HepG2 (cell line): Measurements from ENCODE around the gene PLS1. TPM values are rescaled to one million over a fixed set of nuclear protein-coding genes. Genes with fewer than 3 reads are reported as not detected.
A peak's percentile ranks its signal among the peaks of the same experiment; 100 is the strongest.

Experiments
- CCDC6 ChIP-seq: sonication (generic); formaldehyde crosslinking; IDR thresholded peaks from 2 replicates; pipeline ENCODE4 v1.8.1; 2022; ENCODE audit warnings: mild to moderate bottlenecking, missing genetic modification reagents, moderate library complexity
- HOXA9 ChIP-seq: sonication (generic); formaldehyde crosslinking; IDR thresholded peaks from 2 replicates; pipeline ENCODE4 v1.8.1; 2022; ENCODE audit warnings: missing genetic modification reagents, mild to moderate bottlenecking, moderate library complexity, borderline replicate concordance
- ISL2 ChIP-seq: sonication (generic); formaldehyde crosslinking; IDR thresholded peaks from 2 replicates; pipeline ENCODE4 v1.5.0; 2020; ENCODE audit warnings: missing genetic modification reagents
- KDM4B ChIP-seq: sonication (generic); formaldehyde crosslinking; IDR thresholded peaks from 2 replicates; pipeline ENCODE4 v1.4.0; 2020; ENCODE audit warnings: missing genetic modification reagents
- KLF15 ChIP-seq: sonication (generic); formaldehyde crosslinking; IDR thresholded peaks from 2 replicates; pipeline ENCODE4 v1.8.1; 2023; ENCODE audit warnings: borderline replicate concordance, mild to moderate bottlenecking, inconsistent platforms, missing genetic modification reagents, mixed read lengths
- MED1 ChIP-seq: sonication (generic); formaldehyde crosslinking; IDR thresholded peaks from 2 replicates; pipeline ENCODE4 v1.4.0; 2020; ENCODE audit warnings: missing genetic modification reagents
- MED13 ChIP-seq: sonication (generic); formaldehyde crosslinking; IDR thresholded peaks from 2 replicates; pipeline ENCODE4 v1.5.0; 2020; ENCODE audit warnings: missing genetic modification reagents
- ONECUT2 ChIP-seq: sonication (generic); formaldehyde crosslinking; IDR thresholded peaks from 2 replicates; pipeline ENCODE4 v1.4.0; 2020; ENCODE audit warnings: missing genetic modification reagents
- RARA ChIP-seq: IDR thresholded peaks from 2 replicates; pipeline ENCODE4 v1.6.1; 2016; ENCODE audit warnings: missing genetic modification reagents, missing compliant biosample characterization
- TBX2 ChIP-seq: sonication (generic); formaldehyde crosslinking; IDR thresholded peaks from 2 replicates; pipeline ENCODE4 v1.5.0; 2020; ENCODE audit warnings: missing genetic modification reagents, mild to moderate bottlenecking, borderline replicate concordance
- YY1 ChIP-seq: IDR thresholded peaks from 2 replicates; pipeline ENCODE4 v1.6.1; 2011; ENCODE audit warnings: low read length, low read depth, moderate library complexity, mild to moderate bottlenecking; ENCODE audit not compliant: insufficient read depth, insufficient replicate concordance
- ZNF160 ChIP-seq: sonication (generic); formaldehyde crosslinking; IDR thresholded peaks from 2 replicates; pipeline ENCODE4 v1.8.0; 2022; ENCODE audit warnings: mild to moderate bottlenecking, inconsistent platforms, missing genetic modification reagents
- ZNF777 ChIP-seq: sonication (generic); formaldehyde crosslinking; IDR thresholded peaks from 2 replicates; pipeline ENCODE4 v1.4.0; 2020; ENCODE audit warnings: missing genetic modification reagents
- polyA plus RNA-seq, 8 experiments: library from polyadenylated mRNA; depleted of rRNA in 3 of 8; stranded (reverse) in 7 of 8; unstranded in 1 of 8; fragments of >200 nt; fragmentation: Illumina TruSeq in 4 of 8; extraction: Trizol in 4 of 8; gene quantifications; 2 replicates each; pipeline versions ENCODE4 v1.2.1 to v1.2.3, GENCODE V29; 2011 to 2016; ENCODE audit warnings: low read depth in 4 of 8, missing spikeins in 1 of 8, mixed read lengths in 1 of 8; ENCODE audit not compliant: insufficient read depth in 1 of 8
- total RNA-seq, 5 experiments: library from RNA; depleted of rRNA; stranded (reverse); fragments of >200 nt; fragmentation: Illumina TruSeq; extraction: Trizol; gene quantifications; 2 replicates each; pipeline ENCODE4 v1.2.3, GENCODE V29; 2016; ENCODE audit warnings: low read depth in 1 of 5
- TF ChIP-seq, protein P1 (sequence below): sonication (generic); formaldehyde crosslinking; IDR thresholded peaks from 2 replicates; pipeline ENCODE4 v1.4.0; 2020; ENCODE audit warnings: mild to moderate bottlenecking, missing genetic modification reagents
- TF ChIP-seq, protein P2 (sequence below): sonication (generic); formaldehyde crosslinking; IDR thresholded peaks from 2 replicates; pipeline ENCODE4 v1.5.0; 2020; ENCODE audit warnings: missing genetic modification reagents
- TF ChIP-seq, protein P3 (sequence below): sonication (generic); formaldehyde crosslinking; IDR thresholded peaks from 2 replicates; pipeline ENCODE4 v1.4.0; 2020; ENCODE audit warnings: missing genetic modification reagents
- TF ChIP-seq, protein P4 (sequence below): sonication (generic); formaldehyde crosslinking; IDR thresholded peaks from 2 replicates; pipeline ENCODE4 v1.8.1; 2023; ENCODE audit warnings: mild to moderate bottlenecking, moderate library complexity, missing genetic modification reagents
- TF ChIP-seq, protein P5 (sequence below): sonication (generic); formaldehyde crosslinking; IDR thresholded peaks from 2 replicates; pipeline ENCODE4 v1.8.1; 2023; ENCODE audit warnings: mild to moderate bottlenecking, missing genetic modification reagents
- TF ChIP-seq, protein P6 (sequence below), 2 experiments: IDR thresholded peaks; 2 replicates each; pipeline ENCODE4 v1.6.1; 2011 to 2012; ENCODE audit warnings: low read length in 2 of 2, borderline replicate concordance in 1 of 2, low read depth in 1 of 2, mild to moderate bottlenecking in 1 of 2, moderate library complexity in 1 of 2

Gene PLS1
- total and polyA plus RNA-seq, 2 of the 13 experiments (the other 11 are each of a cell fraction or from before 2014, with no cell fraction given) = 11.2 to 21.1 TPM

DNA sequence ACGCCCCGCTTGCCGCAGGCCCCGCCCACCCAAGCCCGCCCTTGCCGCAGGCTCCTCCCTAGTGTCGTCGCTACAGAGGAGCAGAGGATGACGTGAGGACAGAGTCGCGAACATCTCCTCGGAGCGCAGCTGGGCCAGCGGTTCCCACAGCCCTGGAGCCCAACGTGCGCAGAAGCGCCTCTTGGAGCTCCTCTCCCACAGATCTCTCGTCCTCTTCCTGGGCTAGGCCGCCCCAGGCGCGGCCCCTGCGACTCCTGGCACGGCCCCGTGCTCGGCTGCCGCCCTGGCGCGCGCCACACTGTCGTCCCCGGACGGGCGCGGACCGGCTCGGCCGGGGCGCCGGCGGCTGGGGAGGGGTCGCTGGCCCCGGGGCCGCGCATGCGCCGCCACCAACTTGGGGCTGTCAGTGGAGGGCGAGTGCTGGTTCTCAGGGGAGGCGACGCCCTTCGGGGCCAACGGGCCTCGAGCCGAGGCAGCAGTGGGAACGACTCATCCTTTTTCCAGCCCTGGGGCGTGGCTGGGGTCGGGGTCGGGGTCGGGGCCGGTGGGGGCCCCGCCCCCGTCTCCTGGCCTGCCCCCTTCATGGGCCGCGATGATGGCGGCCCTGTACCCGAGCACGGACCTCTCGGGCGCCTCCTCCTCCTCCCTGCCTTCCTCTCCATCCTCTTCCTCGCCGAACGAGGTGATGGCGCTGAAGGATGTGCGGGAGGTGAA, 127.9 kb downstream of the PLS1 start, which contains the start of gene TRPC1 (continued):
- TF ChIP-seq, protein P1, sequence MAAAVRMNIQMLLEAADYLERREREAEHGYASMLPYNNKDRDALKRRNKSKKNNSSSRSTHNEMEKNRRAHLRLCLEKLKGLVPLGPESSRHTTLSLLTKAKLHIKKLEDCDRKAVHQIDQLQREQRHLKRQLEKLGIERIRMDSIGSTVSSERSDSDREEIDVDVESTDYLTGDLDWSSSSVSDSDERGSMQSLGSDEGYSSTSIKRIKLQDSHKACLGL (CRISPR knock-in tag) = 0 out of 2 replicates have a peak, but pooled peaks have one; percentile 25
- TF ChIP-seq ZNF160 (CRISPR knock-in tag) (no peak; the same call in 1 of the 2 replicates), HOXA9 (CRISPR knock-in tag) (no peak), ONECUT2 (CRISPR knock-in tag) (no peak), ZNF777 (no peak), KLF15 (CRISPR knock-in tag) (no peak), ISL2 (CRISPR knock-in tag) (no peak), YY1 (peak; percentile 86), MED1 (CRISPR knock-in tag) (peak; percentile 48; the same call in 1 of the 2 replicates), MED13 (CRISPR knock-in tag) (no peak), KDM4B (CRISPR knock-in tag) (0 out of 2 replicates have a peak, but pooled peaks have one; percentile 57), RARA (CRISPR knock-in tag) (peak; percentile 32; the same call in 1 of the 2 replicates), TBX2 (CRISPR knock-in tag) (0 out of 2 replicates have a peak, but pooled peaks have one; percentile 12), CCDC6 (peak; percentile 69)
- TF ChIP-seq, protein P2, sequence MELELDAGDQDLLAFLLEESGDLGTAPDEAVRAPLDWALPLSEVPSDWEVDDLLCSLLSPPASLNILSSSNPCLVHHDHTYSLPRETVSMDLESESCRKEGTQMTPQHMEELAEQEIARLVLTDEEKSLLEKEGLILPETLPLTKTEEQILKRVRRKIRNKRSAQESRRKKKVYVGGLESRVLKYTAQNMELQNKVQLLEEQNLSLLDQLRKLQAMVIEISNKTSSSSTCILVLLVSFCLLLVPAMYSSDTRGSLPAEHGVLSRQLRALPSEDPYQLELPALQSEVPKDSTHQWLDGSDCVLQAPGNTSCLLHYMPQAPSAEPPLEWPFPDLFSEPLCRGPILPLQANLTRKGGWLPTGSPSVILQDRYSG (CRISPR knock-in tag) = 0 out of 2 replicates have a peak, but pooled peaks have one; percentile 71
- TF ChIP-seq, protein P3, sequence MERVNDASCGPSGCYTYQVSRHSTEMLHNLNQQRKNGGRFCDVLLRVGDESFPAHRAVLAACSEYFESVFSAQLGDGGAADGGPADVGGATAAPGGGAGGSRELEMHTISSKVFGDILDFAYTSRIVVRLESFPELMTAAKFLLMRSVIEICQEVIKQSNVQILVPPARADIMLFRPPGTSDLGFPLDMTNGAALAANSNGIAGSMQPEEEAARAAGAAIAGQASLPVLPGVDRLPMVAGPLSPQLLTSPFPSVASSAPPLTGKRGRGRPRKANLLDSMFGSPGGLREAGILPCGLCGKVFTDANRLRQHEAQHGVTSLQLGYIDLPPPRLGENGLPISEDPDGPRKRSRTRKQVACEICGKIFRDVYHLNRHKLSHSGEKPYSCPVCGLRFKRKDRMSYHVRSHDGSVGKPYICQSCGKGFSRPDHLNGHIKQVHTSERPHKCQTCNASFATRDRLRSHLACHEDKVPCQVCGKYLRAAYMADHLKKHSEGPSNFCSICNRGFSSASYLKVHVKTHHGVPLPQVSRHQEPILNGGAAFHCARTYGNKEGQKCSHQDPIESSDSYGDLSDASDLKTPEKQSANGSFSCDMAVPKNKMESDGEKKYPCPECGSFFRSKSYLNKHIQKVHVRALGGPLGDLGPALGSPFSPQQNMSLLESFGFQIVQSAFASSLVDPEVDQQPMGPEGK = peak; percentile 53
- TF ChIP-seq, protein P4, sequence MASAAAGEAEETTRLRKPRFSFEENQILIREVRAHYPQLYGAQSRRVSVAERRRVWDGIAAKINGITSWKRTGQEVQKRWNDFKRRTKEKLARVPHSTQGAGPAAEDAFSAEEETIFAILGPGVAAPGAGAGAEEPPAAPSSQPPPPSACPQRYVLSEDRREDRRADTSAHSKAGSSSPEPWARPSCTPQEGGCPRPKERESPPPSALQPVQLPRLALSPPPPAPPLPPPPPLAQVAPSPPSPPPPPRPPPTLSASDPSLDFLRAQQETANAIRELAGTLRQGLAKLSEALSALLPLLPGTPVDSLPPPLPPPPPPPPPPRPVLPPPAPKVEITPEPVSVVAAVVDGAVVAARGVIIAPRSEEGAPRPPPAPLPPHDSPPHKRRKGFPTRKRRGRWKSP (CRISPR knock-in tag) = no peak
- TF ChIP-seq, protein P5, sequence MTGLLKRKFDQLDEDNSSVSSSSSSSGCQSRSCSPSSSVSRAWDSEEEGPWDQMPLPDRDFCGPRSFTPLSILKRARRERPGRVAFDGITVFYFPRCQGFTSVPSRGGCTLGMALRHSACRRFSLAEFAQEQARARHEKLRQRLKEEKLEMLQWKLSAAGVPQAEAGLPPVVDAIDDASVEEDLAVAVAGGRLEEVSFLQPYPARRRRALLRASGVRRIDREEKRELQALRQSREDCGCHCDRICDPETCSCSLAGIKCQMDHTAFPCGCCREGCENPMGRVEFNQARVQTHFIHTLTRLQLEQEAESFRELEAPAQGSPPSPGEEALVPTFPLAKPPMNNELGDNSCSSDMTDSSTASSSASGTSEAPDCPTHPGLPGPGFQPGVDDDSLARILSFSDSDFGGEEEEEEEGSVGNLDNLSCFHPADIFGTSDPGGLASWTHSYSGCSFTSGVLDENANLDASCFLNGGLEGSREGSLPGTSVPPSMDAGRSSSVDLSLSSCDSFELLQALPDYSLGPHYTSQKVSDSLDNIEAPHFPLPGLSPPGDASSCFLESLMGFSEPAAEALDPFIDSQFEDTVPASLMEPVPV = peak; percentile 61
- TF ChIP-seq, protein P6, sequence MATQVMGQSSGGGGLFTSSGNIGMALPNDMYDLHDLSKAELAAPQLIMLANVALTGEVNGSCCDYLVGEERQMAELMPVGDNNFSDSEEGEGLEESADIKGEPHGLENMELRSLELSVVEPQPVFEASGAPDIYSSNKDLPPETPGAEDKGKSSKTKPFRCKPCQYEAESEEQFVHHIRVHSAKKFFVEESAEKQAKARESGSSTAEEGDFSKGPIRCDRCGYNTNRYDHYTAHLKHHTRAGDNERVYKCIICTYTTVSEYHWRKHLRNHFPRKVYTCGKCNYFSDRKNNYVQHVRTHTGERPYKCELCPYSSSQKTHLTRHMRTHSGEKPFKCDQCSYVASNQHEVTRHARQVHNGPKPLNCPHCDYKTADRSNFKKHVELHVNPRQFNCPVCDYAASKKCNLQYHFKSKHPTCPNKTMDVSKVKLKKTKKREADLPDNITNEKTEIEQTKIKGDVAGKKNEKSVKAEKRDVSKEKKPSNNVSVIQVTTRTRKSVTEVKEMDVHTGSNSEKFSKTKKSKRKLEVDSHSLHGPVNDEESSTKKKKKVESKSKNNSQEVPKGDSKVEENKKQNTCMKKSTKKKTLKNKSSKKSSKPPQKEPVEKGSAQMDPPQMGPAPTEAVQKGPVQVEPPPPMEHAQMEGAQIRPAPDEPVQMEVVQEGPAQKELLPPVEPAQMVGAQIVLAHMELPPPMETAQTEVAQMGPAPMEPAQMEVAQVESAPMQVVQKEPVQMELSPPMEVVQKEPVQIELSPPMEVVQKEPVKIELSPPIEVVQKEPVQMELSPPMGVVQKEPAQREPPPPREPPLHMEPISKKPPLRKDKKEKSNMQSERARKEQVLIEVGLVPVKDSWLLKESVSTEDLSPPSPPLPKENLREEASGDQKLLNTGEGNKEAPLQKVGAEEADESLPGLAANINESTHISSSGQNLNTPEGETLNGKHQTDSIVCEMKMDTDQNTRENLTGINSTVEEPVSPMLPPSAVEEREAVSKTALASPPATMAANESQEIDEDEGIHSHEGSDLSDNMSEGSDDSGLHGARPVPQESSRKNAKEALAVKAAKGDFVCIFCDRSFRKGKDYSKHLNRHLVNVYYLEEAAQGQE (IDR thresholded peaks at IDR 0.05; ENCODE audit: borderline replicate concordance in 1 of 2, low read depth in 1 of 2, low read length in 2 of 2) = peak in 1 of 2 experiments; percentile 41; a peak in 1 of 4 replicates
